Heart right ventricle (tissue), 16 donors: ENCODE results near the gene SH3RF1. TPM values are rescaled to one million over a fixed set of nuclear protein-coding genes. Genes with fewer than 3 reads are reported as not detected.

Source experiments
- ATAC-seq, 8 donors: fragments of 200-7000 bp; cut with Tn5 transposase; one replicate each; pipeline ENCODE4 v1.9.1; 2020; ENCODE audit warnings: mild to moderate bottlenecking in 8 of 8, moderate library complexity in 8 of 8, moderate number of reproducible peaks in 1 of 8
- DNase-seq, 2 donors: peaks; one replicate each; pipeline ENCODE4 v3.0.0-alpha.2; 2020
- H3K27ac ChIP-seq, 10 donors: fragments of 200-600 bp; sonication (generic) in 2 of 10; one replicate each; pipeline versions ENCODE4 v1.5.0 to v1.8.0; 2020 to 2022; ENCODE audit warnings: mild to moderate bottlenecking in 3 of 10
- H3K27me3 ChIP-seq, 7 donors: fragments of 200-600 bp; one replicate each; pipeline ENCODE4 v1.8.0; 2021 to 2022; ENCODE audit warnings: mild to moderate bottlenecking in 2 of 7
- H3K36me3 ChIP-seq, 9 donors: fragments of 200-600 bp; sonication (generic) in 1 of 9; one replicate each; pipeline versions ENCODE4 v1.5.0 to v1.8.0; 2020 to 2022; ENCODE audit warnings: mild to moderate bottlenecking in 2 of 9
- H3K4me1 ChIP-seq, 9 donors: fragments of 200-600 bp; sonication (generic) in 1 of 9; one replicate each; pipeline versions ENCODE4 v1.5.0 to v1.8.0; 2020 to 2022; ENCODE audit warnings: mild to moderate bottlenecking in 4 of 9
- H3K4me3 ChIP-seq, 10 donors: fragments of 200-600 bp; sonication (generic) in 2 of 10; one replicate each; pipeline versions ENCODE4 v1.5.0 to v1.8.0; 2020 to 2022; ENCODE audit warnings: mild to moderate bottlenecking in 7 of 10, moderate library complexity in 2 of 10
- H3K9me3 ChIP-seq, 11 donors: fragments of 200-600 bp in 10 of 11; sonication (generic) in 2 of 11; one replicate each; pipeline versions ENCODE4 v1.5.0 to v1.8.0; 2013 to 2022; ENCODE audit warnings: mild to moderate bottlenecking in 2 of 11, control low read depth in 1 of 11, moderate library complexity in 1 of 11
- CTCF ChIP-seq, 9 donors: fragments of 200-600 bp; sonication (generic) in 2 of 9; IDR thresholded peaks; one replicate each; pipeline versions ENCODE4 v1.5.0 to v1.8.0; 2021 to 2022; ENCODE audit warnings: antibody characterized with exemption in 9 of 9, mild to moderate bottlenecking in 5 of 9, moderate library complexity in 1 of 9
- WGBS, 2 donors: extraction: QIAGEN DNeasy Blood & Tissue Kit; methylation state at CpG; one replicate each; pipeline ENCODE4 v1.1.7; 2013; ENCODE audit warnings: inconsistent platforms in 1 of 2; 5-methylcytosine and 5-hydroxymethylcytosine counted together
- intact Hi-C, 10 donors: fragments of 100-400 bp; cut with DNase I; formaldehyde crosslinking; loops; one replicate each; pipeline versions ENCODE4 v1.11.1 to v1.14.2; 2022
- polyA plus RNA-seq, 2 donors: library from polyadenylated mRNA; stranded (reverse); fragments of 200-250 nt; gene quantifications; one replicate each; pipeline ENCODE4 v1.2.3, GENCODE V29; 2013
- total RNA-seq, 10 donors: library from RNA; stranded (reverse); fragmentation: NEBNext Ultra II Directional in 3 of 10; extraction: Animal tissue kit (Norgen Biotek cat#: 25700) in 3 of 10; gene quantifications; one replicate each; pipeline versions ENCODE4 v1.2.1 to v1.2.4, GENCODE V29; 2021 to 2023
- donor health status: Arrhythmogenic right ventricular cardiomyopathy.
- donor health status: ischemic (EF 13 %, LVEDD 7.1; RV severe dilation, severe dysfunction).
- donor health status: healthy with polysubstance abuse.
- donor health status: DM: no; HTN: yes; CAD: no.
- donor health status: DM: no; HTN: no; CAD: no.
- donor health status: ischemic (EF 25% LVEDD 6.9; RV normal size, moderate dysfunction).
- donor health status: ischemic (EF 25% LVEDD 5.7; RV mildly dilated, moderate dysfunction).
- donor health status: healthy.
- donor health status: DM: yes; HTN: yes; CAD: no.
- donor health status: Ischemic cardiomyopathy.
- donor health status: ischemic (EF 35%, LVEDD 5.7; RV mildly dilated, moderate dysfunction).
- donor health status: nonischemic (EF 11% LVEDD 7.7; RV severe dilation, severe dysfunction).
- donor health status: DM: yes; HTN: yes; CAD: no.
- donor health status: PGD.
- donor health status: ischemic (EF 29% LVEDD 5.4; RV normal size, mild dysfunction).
- donor health status: nonischemic (EF 23%, LVEDD 6.1; RV moderate dilation, normal function).

Gene SH3RF1
- total and polyA plus RNA-seq, 12 donors = 2.6 to 11.7 (median 8.9) TPM

DNA sequence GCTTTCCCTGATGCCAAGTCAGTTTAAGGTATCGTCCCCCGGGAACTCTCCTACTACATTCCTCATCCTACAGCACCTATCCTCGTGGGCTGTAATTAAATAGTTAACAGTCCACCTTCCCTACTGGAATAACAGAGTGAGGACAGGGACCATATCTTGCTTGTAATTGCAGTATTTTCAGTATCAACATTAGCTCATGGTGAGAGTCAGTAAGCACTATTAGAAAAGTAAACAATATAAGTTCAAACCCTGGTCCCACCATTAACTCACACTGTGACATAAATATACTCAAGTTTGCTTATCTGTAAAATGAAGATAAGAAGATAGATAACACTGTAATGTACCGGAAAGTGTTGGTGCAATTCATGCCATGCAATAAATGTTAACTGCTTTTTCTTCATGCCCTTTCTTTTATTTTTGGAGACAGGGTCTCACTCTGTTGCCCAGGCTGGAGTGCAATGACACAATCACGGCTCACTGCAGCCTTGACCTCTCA is 61.3 kb downstream of the SH3RF1 start:
- intact Hi-C loops = loop anchor here in 1 of 10 donors (10.0 kb wide), 1 partner anchor 55 kb away; no protein-coding TSS in a partner anchor
- Histone ChIP-seq H3K4me3 (no peak overlapping the region), H3K9me3 (peaks cover 0 to 11% (median 0%) of the 10 kb centered on the region in 11 donors), H3K4me1 (peaks cover 0 to 27% (median 5%) of the 10 kb centered on the region in 9 donors), H3K36me3 (peaks cover 0 to 5% (median 0%) of the 10 kb centered on the region in 9 donors), H3K27ac (no peak overlapping the region), H3K27me3 (no peaks in the 10 kb centered on the region)
- DNase-seq = no peak
- no peak for ATAC-seq
- WGBS, 2 donors = 79 to 81% methylated on average over 5 of the region's 5 CpGs
- TF ChIP-seq CTCF (IDR thresholded peaks at IDR 0.05) = no peak

DNA sequence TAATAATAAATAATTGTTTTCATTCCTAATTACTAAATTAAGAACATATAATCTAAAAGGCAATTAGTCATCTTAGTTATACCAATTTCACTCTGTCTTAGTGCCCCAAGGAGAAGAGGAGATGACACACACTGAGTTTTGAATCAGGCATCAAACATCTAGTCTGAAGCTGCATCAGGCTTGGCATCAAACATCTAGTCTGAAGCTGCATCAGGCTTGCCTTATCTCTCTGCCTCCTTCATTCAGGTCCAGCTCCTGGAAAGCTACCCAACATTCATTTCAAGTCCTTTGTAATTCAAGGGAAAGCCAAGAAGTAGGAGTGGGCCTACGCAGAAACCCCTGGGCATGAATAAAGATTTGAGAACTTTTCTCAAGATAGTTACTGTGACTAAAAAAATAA is 62.2 kb downstream of the SH3RF1 start:
- no peak for ATAC-seq
- DNase-seq = no peak
- H3K4me3 ChIP-seq = no peak overlapping the region
- WGBS, 2 donors = 85 to 86% methylated on average over 1 of the region's 1 CpG
- intact Hi-C loops = loop anchor here in 1 of 10 donors (10.0 kb wide), 1 partner anchor 56 kb away; no protein-coding TSS in a partner anchor
- H3K27ac ChIP-seq = no peak overlapping the region
- peaks cover 0 to 2% (median 0%) of the 10 kb centered on the region in 11 donors for H3K9me3 ChIP-seq
- H3K4me1 ChIP-seq = peaks cover 0 to 33% (median 8%) of the 10 kb centered on the region in 9 donors
- no peak for TF ChIP-seq CTCF (IDR thresholded peaks at IDR 0.05)
- H3K36me3 ChIP-seq = no peaks in the 10 kb centered on the region
- no peaks in the 10 kb centered on the region for H3K27me3 ChIP-seq

- Histone ChIP-seq H3K4me3 (no peak overlapping the region), H3K27me3 (no peaks in the 10 kb centered on the region), H3K27ac (no peak overlapping the region), H3K9me3 (no peaks in the 10 kb centered on the region), H3K4me1 (peaks cover 0 to 38% (median 8%) of the 10 kb centered on the region in 9 donors), H3K36me3 (no peaks in the 10 kb centered on the region)
- no peak for TF ChIP-seq CTCF (IDR thresholded peaks at IDR 0.05)
- ATAC-seq = no peak
- 74 to 79% methylated on average over 3 of the region's 3 CpGs for WGBS, 2 donors
- DNase-seq = no peak
- intact Hi-C loops = loop anchor here in 1 of 10 donors (10.0 kb wide), 1 partner anchor 57 kb away; no protein-coding TSS in a partner anchor
These were observed 62.7 kb downstream of the SH3RF1 start for GRCh38 chr4:169208090-169208455.

DNA sequence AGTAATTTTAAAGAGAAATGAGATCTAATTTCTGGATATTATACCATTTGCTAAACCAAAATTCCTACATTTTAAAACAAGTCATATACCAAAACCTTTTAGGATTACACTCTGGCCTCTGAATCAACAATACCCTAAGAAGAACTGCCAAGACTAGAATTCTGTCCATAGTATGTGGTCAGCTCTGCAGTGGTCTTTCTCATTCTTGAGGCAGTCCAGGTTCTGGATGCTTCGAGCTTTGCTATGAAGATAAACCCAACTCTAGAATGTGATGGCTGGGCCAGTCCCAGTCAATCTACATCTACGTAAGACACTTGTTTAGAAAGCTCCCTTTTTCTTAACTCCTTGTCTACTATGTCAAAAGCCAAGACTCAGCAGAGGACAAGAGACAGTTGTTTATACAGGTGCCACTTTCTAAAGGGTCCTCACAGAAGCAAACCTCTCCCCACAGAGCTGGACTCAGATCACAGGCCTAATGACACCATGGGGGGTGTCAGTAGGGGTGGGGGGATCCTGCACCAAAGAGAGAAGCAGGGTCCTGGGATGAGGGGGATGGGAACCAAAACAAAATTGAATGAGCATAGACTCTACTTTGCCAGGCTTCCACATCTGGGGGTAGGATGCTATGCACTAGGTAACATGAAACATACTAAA is 63.2 kb downstream of the SH3RF1 start:
- no peak for TF ChIP-seq CTCF (IDR thresholded peaks at IDR 0.05)
- Histone ChIP-seq H3K27me3 (no peaks in the 10 kb centered on the region), H3K27ac (no peak overlapping the region), H3K36me3 (no peaks in the 10 kb centered on the region), H3K9me3 (no peaks in the 10 kb centered on the region), H3K4me1 (peaks cover 0 to 40% (median 9%) of the 10 kb centered on the region in 9 donors), H3K4me3 (no peak overlapping the region)
- ATAC-seq (no peak), DNase-seq (no peak)
- 92 to 93% methylated on average over 2 of the region's 2 CpGs for WGBS, 2 donors
- intact Hi-C loops = loop anchor here in 1 of 10 donors (10.0 kb wide), 1 partner anchor 57 kb away; no protein-coding TSS in a partner anchor
